ENCODE results near the gene ENTHD1. TPM values are rescaled to one million over a fixed set of nuclear protein-coding genes. Genes with fewer than 3 reads are reported as not detected.
"Not testable (repeated sequence)": the region's sequence is repeated elsewhere in the genome, so short reads cannot be mapped to it uniquely, and the experiment has no call there.

ENTHD1 gene
- total RNA-seq, 1 donor from 2014 or later = not detected

GRCh38 chr22:39869797-39870196 is 23.8 kb downstream of the ENTHD1 start:
- DNase-seq (ENCODE audit: missing footprints); intact Hi-C loops (cut with DNase I): not testable (repeated sequence)

GRCh38 chr22:39868741-39869140 is 24.8 kb downstream of the ENTHD1 start:
- ATAC-seq (no peak), DNase-seq (ENCODE audit: missing footprints) (no peak)
- intact Hi-C loops (cut with DNase I) = no loop called here

More at GRCh38 chr22:39869797-39870196, 23.8 kb downstream of the ENTHD1 start:
- ATAC-seq = not testable (repeated sequence)

DNA sequence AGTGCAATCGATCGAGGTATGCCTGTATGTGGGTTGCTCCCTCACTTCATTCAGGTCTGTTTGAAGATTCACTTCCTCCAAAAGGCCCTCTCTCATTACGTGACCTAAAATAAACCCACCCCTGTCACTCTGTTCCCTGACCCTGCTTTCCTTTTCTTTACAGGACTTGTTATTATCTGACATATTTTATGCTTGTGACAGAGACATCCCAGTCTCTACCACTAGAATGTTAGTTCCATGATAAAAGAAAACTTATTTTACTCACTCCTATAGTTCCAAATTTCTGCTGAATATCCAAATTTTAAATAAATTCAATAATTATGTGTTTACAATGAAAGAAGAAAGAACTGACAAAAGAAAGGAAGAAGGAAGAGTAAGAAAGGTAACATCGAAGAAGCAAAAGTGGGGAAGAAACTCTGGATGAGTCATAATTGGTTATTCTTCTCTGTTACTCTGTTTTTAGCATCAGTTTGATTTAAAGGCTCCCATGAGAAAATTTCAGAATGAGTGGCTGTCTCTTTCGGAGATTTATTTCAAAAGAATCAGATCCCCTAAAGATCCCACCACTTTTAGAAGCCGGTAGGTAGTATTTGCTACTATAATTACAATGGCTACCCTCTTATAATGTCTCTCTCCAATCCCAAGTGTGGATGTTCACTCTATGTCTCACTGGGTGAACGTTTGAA is 33.5 kb downstream of the ENTHD1 start:
- intact Hi-C loops (cut with DNase I) = no loop called here
- DNase-seq (ENCODE audit: missing footprints) (no peak), ATAC-seq (no peak)

- DNase-seq (ENCODE audit: missing footprints) = no peak
- no peak for ATAC-seq
- intact Hi-C loops (cut with DNase I) = no loop called here
Observed at GRCh38 chr22:39856588-39856987, 37.0 kb downstream of the ENTHD1 start.

- no peak for DNase-seq (ENCODE audit: missing footprints)
- no peak for ATAC-seq
- intact Hi-C loops (cut with DNase I) = no loop called here
Observed at GRCh38 chr22:39852799-39853198, 40.8 kb downstream of the ENTHD1 start.

- intact Hi-C loops (cut with DNase I) = no loop called here
- ATAC-seq = no peak
Observed at GRCh38 chr22:39851606-39852315, 41.8 kb downstream of the ENTHD1 start.

DNA sequence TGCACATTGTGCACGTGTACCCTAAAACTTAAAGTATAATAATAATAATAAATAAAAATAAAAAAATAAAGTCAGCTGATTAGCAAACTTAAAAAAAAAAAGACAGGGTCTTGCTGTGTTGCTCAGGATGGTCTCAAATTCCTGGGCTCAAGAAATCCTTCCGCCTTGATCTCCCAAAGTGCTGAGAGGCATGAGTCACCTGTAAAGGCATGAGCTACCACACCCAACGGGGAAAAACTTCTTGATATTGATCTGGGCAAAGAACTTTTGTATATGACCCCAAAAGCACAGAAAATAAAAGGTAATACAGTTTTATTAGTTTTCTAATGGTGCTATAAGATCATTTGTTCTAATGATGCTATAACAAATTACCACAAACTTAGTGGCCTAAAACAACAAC is 46.1 kb downstream of the ENTHD1 start:
- intact Hi-C loops (cut with DNase I) = no loop called here

More at GRCh38 chr22:39851606-39852315, 41.8 kb downstream of the ENTHD1 start:
- no peak for DNase-seq (ENCODE audit: missing footprints)

DNA sequence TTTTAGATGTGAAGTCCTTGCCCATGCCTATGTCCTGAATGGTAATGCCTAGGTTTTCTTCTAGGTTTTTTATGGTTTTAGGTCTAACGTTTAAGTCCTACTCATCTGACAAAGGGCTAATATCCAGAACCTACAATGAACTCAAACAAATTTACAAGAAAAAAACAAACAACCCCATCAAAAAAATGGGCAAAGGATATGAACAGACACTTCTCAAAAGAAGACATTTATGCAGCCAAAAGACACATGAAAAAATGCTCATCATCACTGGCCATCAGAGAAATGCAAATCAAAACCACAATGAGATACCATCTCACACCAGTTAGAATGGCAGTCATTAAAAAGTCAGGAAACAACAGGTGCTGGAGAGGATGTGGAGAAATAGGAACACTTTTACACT is 47.0 kb downstream of the ENTHD1 start:
- intact Hi-C loops (cut with DNase I); DNase-seq (ENCODE audit: missing footprints); ATAC-seq: not testable (repeated sequence)

More for the DNA sequence above, 46.1 kb downstream of the ENTHD1 start:
- ATAC-seq = no peak
- DNase-seq (ENCODE audit: missing footprints) = no peak

GRCh38 chr22:39845529-39845928 is 48.0 kb downstream of the ENTHD1 start:
- intact Hi-C loops (cut with DNase I) = no loop called here
- ATAC-seq (no peak), DNase-seq (ENCODE audit: missing footprints) (no peak)

DNA sequence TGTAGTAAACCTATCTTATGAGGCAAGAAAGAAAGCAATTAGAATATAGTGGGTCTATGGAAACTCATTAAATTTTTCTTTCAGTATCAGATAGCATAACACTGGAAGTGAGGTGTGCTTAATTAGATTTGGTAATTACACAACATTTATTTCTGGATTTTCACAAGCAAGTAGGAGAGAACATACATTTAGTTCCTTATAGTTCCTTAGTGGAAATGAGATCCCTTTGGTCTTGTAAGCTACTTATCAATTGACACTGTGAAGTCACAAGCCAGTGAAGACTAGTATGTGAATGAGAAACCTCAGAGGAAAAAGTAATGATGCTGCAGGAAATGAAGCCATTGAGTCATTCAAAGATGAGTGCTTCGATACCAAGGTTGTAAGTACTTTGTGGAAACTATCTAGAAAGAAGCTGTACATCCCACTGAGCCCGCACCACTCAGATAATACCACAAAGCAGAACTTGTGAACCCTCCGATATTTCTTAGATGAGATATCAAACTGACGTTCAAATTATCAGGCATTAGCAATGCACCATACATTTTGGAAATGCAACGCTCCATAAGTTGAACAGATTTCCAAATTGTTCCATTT is 53.5 kb downstream of the ENTHD1 start:
- DNase-seq (ENCODE audit: missing footprints) (no peak), ATAC-seq (no peak)
- intact Hi-C loops (cut with DNase I) = no loop called here

GRCh38 chr22:39839204-39839603 is 54.4 kb downstream of the ENTHD1 start:
- ATAC-seq = no peak
- DNase-seq (ENCODE audit: missing footprints) = no peak
- intact Hi-C loops (cut with DNase I) = no loop called here

DNA sequence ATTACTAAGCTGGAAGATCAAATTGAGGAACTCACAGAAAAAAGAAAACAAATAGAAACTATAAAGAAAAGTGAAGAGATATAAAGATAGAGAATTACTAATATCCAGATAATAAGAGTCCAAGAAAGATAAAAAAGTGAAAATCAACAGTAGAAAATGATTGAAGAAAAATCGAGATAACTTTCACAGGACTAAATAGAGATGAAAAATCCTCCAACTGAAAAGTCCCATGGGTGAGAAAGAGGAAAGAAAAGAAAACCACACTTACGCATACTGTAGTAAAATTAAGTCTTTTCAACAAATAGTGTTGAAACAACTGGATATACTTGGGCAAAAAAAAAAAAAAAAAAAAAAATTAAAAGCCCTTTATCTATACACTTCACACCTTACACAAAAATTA is 60.0 kb downstream of the ENTHD1 start:
- intact Hi-C loops (cut with DNase I) = no loop called here
- DNase-seq (ENCODE audit: missing footprints) = no peak
- no peak for ATAC-seq

- intact Hi-C loops (cut with DNase I) = no loop called here
- no peak for DNase-seq (ENCODE audit: missing footprints)
- ATAC-seq = no peak
Observed at GRCh38 chr22:39833093-39833492, 60.5 kb downstream of the ENTHD1 start.

- DNase-seq (ENCODE audit: missing footprints) (no peak), ATAC-seq (no peak)
- intact Hi-C loops (cut with DNase I) = no loop called here
Observed at GRCh38 chr22:39832627-39833074, 60.9 kb downstream of the ENTHD1 start.

DNA sequence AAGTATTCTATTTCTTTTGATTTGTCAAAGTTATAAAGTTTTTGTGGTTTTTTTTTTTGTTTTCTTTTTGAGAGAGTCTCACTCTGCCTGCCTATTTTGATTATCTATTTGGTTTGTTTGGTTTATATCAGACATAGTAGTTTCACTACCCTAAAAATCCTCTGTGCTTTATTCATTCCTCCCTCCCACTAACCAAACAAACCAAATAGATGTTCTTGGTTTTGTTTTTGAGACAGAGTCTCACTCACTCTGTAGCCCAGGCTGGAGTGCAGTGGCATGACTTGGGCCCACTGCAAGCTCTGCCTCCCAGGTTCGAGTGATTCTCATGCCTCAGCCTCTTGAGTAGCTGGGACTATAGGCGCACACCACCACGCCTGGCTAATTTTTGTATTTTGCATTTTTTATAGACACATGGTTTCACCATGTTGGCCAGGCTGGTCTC is 67.9 kb downstream of the ENTHD1 start:
- ATAC-seq = no peak
- DNase-seq (ENCODE audit: missing footprints) = no peak
- intact Hi-C loops (cut with DNase I) = no loop called here

GRCh38 chr22:39821008-39821407 is 72.6 kb downstream of the ENTHD1 start:
- intact Hi-C loops (cut with DNase I) = no loop called here
- ATAC-seq = no peak

DNA sequence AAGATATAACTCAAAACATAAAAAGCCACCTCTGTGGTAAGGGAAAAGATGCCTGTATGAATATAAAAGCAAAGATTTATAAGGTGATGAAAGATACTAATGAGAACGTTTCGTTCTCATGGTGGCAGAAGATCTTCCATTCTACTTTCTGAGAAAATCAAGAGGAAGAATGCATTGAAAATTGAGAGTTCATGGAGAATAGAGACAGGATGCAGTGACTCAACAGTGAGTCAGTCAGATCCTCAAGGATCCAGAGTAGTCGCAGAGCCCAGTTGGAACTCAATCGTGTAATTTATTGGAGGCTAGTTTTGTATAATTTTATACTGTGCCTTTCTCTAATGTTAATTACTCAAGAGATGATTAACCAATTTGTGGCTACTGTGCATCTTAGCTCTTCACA is 73.3 kb downstream of the ENTHD1 start:
- ATAC-seq = no peak

More at GRCh38 chr22:39821008-39821407, 72.6 kb downstream of the ENTHD1 start:
- no peak for DNase-seq (ENCODE audit: missing footprints)

DNA sequence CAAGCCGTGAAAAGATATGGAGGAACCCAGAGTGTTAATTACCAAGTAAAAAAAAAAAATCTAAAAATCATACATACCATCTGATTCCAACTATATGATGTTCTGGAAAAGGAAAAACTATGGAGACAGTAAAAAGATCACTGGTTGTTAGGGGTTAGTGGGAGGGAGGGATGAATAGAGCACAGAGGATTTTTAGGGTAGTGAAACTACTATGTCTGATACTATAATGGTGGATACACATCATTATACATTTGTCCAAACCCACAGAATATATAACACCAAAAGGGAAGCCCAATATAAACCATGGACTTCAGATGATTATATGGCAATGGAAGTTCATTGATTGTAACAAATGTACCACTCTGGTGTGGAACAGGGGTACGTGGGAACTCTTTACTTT is 74.1 kb downstream of the ENTHD1 start:
- intact Hi-C loops (cut with DNase I) = no loop called here
- no peak for ATAC-seq
- no peak for DNase-seq (ENCODE audit: missing footprints)

More for the DNA sequence above, 73.3 kb downstream of the ENTHD1 start:
- no peak for DNase-seq (ENCODE audit: missing footprints)
- intact Hi-C loops (cut with DNase I) = no loop called here

- ATAC-seq (no peak), DNase-seq (ENCODE audit: missing footprints) (no peak)
- intact Hi-C loops (cut with DNase I) = no loop called here
Observed at GRCh38 chr22:39818094-39818493, 75.5 kb downstream of the ENTHD1 start.

DNA sequence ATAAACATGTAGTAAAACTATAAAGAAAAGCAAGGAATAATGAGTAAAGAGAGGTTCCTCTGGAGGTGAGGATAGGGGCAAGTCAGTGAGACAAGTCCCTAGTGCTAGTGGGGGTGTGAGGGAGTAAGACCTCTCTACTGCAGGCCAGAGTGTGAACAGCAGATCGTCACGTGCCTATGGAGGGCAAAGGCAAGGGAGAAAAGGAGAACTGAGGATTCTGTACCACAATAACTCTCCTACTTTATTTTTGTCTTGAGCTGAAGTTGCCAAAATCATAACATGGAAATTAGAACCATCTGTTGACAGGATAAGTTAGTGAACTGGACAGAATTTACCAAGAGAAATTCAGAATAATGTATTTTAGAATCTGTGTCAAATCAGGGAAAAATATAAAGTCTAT is 77.6 kb downstream of the ENTHD1 start:
- ATAC-seq (no peak), DNase-seq (ENCODE audit: missing footprints) (no peak)
- intact Hi-C loops (cut with DNase I) = no loop called here

Data from Right ventricle myocardium inferior (tissue), 1 donor.